ENCODE measurements around the gene ZBTB20.

- TF ChIP-seq EGR1 (IDR thresholded peaks at IDR 0.05; ENCODE audit: low read depth in 2 of 2) (no peak), CTCF (IDR thresholded peaks at IDR 0.05; ENCODE audit: low read depth, low read length, missing input control) (no peak), FOXA1 (IDR thresholded peaks at IDR 0.05) (no peak), ATF3 (IDR thresholded peaks at IDR 0.05) (no peak), RAD21 (IDR thresholded peaks at IDR 0.05) (no peak), ZBTB33 (IDR thresholded peaks at IDR 0.05) (no peak), REST (IDR thresholded peaks at IDR 0.05) (no peak), MAX (IDR thresholded peaks at IDR 0.05) (no peak), GABPA (IDR thresholded peaks at IDR 0.05 in 1 of 2, conservative IDR thresholded peaks at IDR 0.05 in 1 of 2) (no peak), TAF1 (conservative IDR thresholded peaks at IDR 0.05) (no peak), YY1 (IDR thresholded peaks at IDR 0.05) (no peak), SP1 (IDR thresholded peaks at IDR 0.05) (no peak), JUND (IDR thresholded peaks at IDR 0.05) (no peak)
Observed at GRCh38 chr3:114295946-114296345, 851.1 kb downstream of the ZBTB20 start.

All from liver (tissue), 3 donors.